HepG2 (cell line): ENCODE results near the gene MAPK8IP1. TPM values are rescaled to one million over a fixed set of nuclear protein-coding genes. Genes with fewer than 3 reads are reported as not detected.

ENCODE experiments used
- CCDC6 ChIP-seq: sonication (generic); formaldehyde crosslinking; IDR thresholded peaks from 2 replicates; pipeline ENCODE4 v1.8.1; 2022; ENCODE audit warnings: mild to moderate bottlenecking, missing genetic modification reagents, moderate library complexity
- DNMT3B ChIP-seq: conservative IDR thresholded peaks from 2 replicates; pipeline ENCODE4 v1.6.1; 2016; ENCODE audit warnings: missing biosample characterization, control low read depth
- FOXO1 ChIP-seq: sonication (generic); formaldehyde crosslinking; IDR thresholded peaks from 2 replicates; pipeline ENCODE4 v1.4.0; 2020; ENCODE audit warnings: missing genetic modification reagents
- HNRNPL ChIP-seq: fragments of 200-400 bp; formaldehyde crosslinking; IDR thresholded peaks from 2 replicates; pipeline ENCODE4 v1.6.1; 2017; ENCODE audit warnings: mild to moderate bottlenecking, low read depth, low read length
- ISL2 ChIP-seq: sonication (generic); formaldehyde crosslinking; IDR thresholded peaks from 2 replicates; pipeline ENCODE4 v1.5.0; 2020; ENCODE audit warnings: missing genetic modification reagents
- PAF1 ChIP-seq: IDR thresholded peaks from 2 replicates; pipeline ENCODE4 v1.6.1; 2016; ENCODE audit warnings: missing genetic modification reagents, missing compliant biosample characterization
- PPARG ChIP-seq: conservative IDR thresholded peaks from 2 replicates; pipeline ENCODE4 v1.6.1; 2016; ENCODE audit warnings: missing biosample characterization, missing genetic modification reagents
- RAD21 ChIP-seq: fragments of 450-650 bp; formaldehyde crosslinking; IDR thresholded peaks from 2 replicates; pipeline ENCODE4 v1.5.0; 2020; ENCODE audit warnings: mild to moderate bottlenecking
- SATB2 ChIP-seq: sonication (generic); formaldehyde crosslinking; IDR thresholded peaks from 2 replicates; pipeline ENCODE4 v1.5.0; 2020; ENCODE audit warnings: missing genetic modification reagents
- THYN1 ChIP-seq: sonication (generic); formaldehyde crosslinking; IDR thresholded peaks from 2 replicates; pipeline ENCODE4 v1.8.1; 2023; ENCODE audit warnings: low read depth, mild to moderate bottlenecking, moderate library complexity, missing genetic modification reagents, borderline replicate concordance
- ZNF17 ChIP-seq: sonication (generic); formaldehyde crosslinking; IDR thresholded peaks from 2 replicates; pipeline ENCODE4 v1.5.0; 2020; ENCODE audit warnings: mild to moderate bottlenecking, missing genetic modification reagents
- ZNF543 ChIP-seq: sonication (generic); formaldehyde crosslinking; IDR thresholded peaks from 2 replicates; pipeline ENCODE4 v1.4.0; 2020; ENCODE audit warnings: mild to moderate bottlenecking, missing genetic modification reagents
- ZNF577 ChIP-seq: sonication (generic); formaldehyde crosslinking; IDR thresholded peaks from 2 replicates; pipeline ENCODE4 v1.4.0; 2020; ENCODE audit warnings: mild to moderate bottlenecking, low read depth, missing genetic modification reagents, borderline replicate concordance
- ZNF629 ChIP-seq: sonication (generic); formaldehyde crosslinking; conservative IDR thresholded peaks from 2 replicates; pipeline ENCODE4 v1.5.0; 2020; ENCODE audit warnings: missing genetic modification reagents
- ZNF776 ChIP-seq: sonication (generic); formaldehyde crosslinking; IDR thresholded peaks from 2 replicates; pipeline ENCODE4 v1.4.0; 2020; ENCODE audit warnings: mild to moderate bottlenecking, missing genetic modification reagents
- ZSCAN29 ChIP-seq: sonication (generic); formaldehyde crosslinking; conservative IDR thresholded peaks from 2 replicates; pipeline ENCODE4 v1.4.0; 2020; ENCODE audit warnings: mild to moderate bottlenecking, missing genetic modification reagents
- polyA plus RNA-seq, 8 experiments: library from polyadenylated mRNA; depleted of rRNA in 3 of 8; stranded (reverse) in 7 of 8; unstranded in 1 of 8; fragments of >200 nt; fragmentation: Illumina TruSeq in 4 of 8; extraction: Trizol in 4 of 8; gene quantifications; 2 replicates each; pipeline versions ENCODE4 v1.2.1 to v1.2.3, GENCODE V29; 2011 to 2016; ENCODE audit warnings: low read depth in 4 of 8, missing spikeins in 1 of 8, mixed read lengths in 1 of 8; ENCODE audit not compliant: insufficient read depth in 1 of 8
- total RNA-seq, 5 experiments: library from RNA; depleted of rRNA; stranded (reverse); fragments of >200 nt; fragmentation: Illumina TruSeq; extraction: Trizol; gene quantifications; 2 replicates each; pipeline ENCODE4 v1.2.3, GENCODE V29; 2016; ENCODE audit warnings: low read depth in 1 of 5
- TF ChIP-seq, protein P1 (sequence below): sonication (generic); formaldehyde crosslinking; IDR thresholded peaks from 2 replicates; pipeline ENCODE4 v1.5.1; 2020; ENCODE audit warnings: mild to moderate bottlenecking, moderate library complexity, missing genetic modification reagents

The MAPK8IP1 gene
- total and polyA plus RNA-seq, 2 of the 13 experiments (the other 11 are each of a cell fraction or from before 2014, with no cell fraction given): 2.2 to 4.2 TPM

DNA sequence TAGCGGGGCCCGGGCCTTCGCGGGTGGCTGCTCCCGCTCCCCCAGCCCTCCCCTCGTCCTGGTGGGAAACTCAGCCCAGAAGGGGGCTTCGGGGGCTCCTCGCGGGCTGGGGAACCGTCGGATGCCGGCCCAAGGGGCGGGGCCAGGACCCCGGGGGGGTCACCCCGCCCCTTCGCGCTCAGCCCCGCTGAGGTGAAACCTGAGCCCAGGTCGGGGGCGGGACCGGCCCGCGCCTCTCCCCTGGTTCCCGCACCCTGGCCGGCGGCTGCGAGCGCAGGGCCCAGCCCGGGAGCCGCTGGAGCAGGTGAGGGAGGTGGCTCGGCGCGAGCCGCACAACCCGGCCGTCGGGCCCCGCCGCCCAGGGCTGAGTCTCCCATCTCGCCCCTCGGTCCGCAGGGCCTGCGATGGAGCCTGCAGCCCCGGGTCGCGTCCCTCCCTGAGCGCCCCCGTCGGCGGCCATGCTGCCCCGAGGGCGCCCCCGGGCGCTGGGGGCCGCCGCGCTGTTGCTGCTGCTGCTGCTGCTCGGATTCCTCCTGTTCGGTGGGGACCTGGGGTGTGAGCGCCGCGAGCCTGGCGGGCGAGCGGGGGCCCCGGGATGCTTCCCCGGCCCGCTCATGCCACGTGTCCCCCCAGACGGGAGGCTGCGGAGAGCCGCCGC, 37.1 kb downstream of the MAPK8IP1 start, which contains the start of gene LARGE2 (continued):
- no peak for TF ChIP-seq PAF1 (CRISPR knock-in tag)
- TF ChIP-seq, protein P1, sequence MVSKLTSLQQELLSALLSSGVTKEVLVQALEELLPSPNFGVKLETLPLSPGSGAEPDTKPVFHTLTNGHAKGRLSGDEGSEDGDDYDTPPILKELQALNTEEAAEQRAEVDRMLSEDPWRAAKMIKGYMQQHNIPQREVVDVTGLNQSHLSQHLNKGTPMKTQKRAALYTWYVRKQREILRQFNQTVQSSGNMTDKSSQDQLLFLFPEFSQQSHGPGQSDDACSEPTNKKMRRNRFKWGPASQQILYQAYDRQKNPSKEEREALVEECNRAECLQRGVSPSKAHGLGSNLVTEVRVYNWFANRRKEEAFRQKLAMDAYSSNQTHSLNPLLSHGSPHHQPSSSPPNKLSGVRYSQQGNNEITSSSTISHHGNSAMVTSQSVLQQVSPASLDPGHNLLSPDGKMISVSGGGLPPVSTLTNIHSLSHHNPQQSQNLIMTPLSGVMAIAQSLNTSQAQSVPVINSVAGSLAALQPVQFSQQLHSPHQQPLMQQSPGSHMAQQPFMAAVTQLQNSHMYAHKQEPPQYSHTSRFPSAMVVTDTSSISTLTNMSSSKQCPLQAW (CRISPR knock-in tag): no peak
- no peak for TF ChIP-seq THYN1 (CRISPR knock-in tag)
- no peak for TF ChIP-seq CCDC6 (CRISPR knock-in tag)
- TF ChIP-seq ZNF17 (CRISPR knock-in tag): no peak
- TF ChIP-seq PPARG: no peak
- 0 out of 2 replicates have a peak, but pooled peaks have one; percentile 53 for TF ChIP-seq ZNF776 (CRISPR knock-in tag)
- TF ChIP-seq ZNF629: no peak
- TF ChIP-seq ZNF577 (CRISPR knock-in tag): no peak
- no peak for TF ChIP-seq DNMT3B (CRISPR knock-in tag)
- TF ChIP-seq ZSCAN29 (CRISPR knock-in tag): no peak; the same call in 1 of the 2 replicates
- TF ChIP-seq HNRNPL: no peak
- TF ChIP-seq SATB2 (CRISPR knock-in tag): no peak
- no peak for TF ChIP-seq RAD21
- no peak; the same call in 1 of the 2 replicates for TF ChIP-seq FOXO1 (CRISPR knock-in tag)
- TF ChIP-seq ZNF543 (CRISPR knock-in tag): no peak
- TF ChIP-seq ISL2: no peak
